Aorta (tissue), 5 donors: ENCODE measurements around the gene GRAPL. TPM values are rescaled to one million over a fixed set of nuclear protein-coding genes. Genes with fewer than 3 reads are reported as not detected.
"Not testable (repeated sequence)": the region's sequence is repeated elsewhere in the genome, so short reads cannot be mapped to it uniquely, and the experiment has no call there.

ENCODE experiments used
- ATAC-seq: fragments of 200-7000 bp; cut with Tn5 transposase; one replicate; pipeline ENCODE4 v1.9.1; 2022; ENCODE audit warnings: moderate library complexity; ENCODE audit not compliant: low FRiP score
- DNase-seq, 2 donors: peaks; one replicate each; pipeline ENCODE4 v3.0.0-alpha.2; 2020
- H3K27ac ChIP-seq, 2 donors: one replicate each; pipeline ENCODE4 v1.5.1; 2013; ENCODE audit warnings: low read length in 2 of 2, mild to moderate bottlenecking in 2 of 2, moderate library complexity in 2 of 2, control low read depth in 1 of 2, inconsistent platforms in 1 of 2, low read depth in 1 of 2
- H3K27me3 ChIP-seq, 2 donors: one replicate each; pipeline ENCODE4 v1.6.1; 2013; ENCODE audit warnings: control low read depth in 1 of 2, low read length in 1 of 2, mild to moderate bottlenecking in 1 of 2, moderate library complexity in 1 of 2; ENCODE audit not compliant: insufficient read depth in 2 of 2, control insufficient read depth in 1 of 2
- H3K36me3 ChIP-seq, 2 donors: one replicate each; pipeline ENCODE4 v1.6.1; 2013; ENCODE audit warnings: control low read depth in 1 of 2, low read length in 1 of 2, mild to moderate bottlenecking in 1 of 2; ENCODE audit not compliant: insufficient read depth in 2 of 2, control insufficient read depth in 1 of 2
- H3K4me1 ChIP-seq, 2 donors: one replicate each; pipeline ENCODE4 v1.6.1; 2013; ENCODE audit warnings: low read length in 2 of 2, control low read depth in 1 of 2, mild to moderate bottlenecking in 1 of 2, moderate library complexity in 1 of 2; ENCODE audit not compliant: insufficient read depth in 2 of 2, control insufficient read depth in 1 of 2
- H3K4me3 ChIP-seq, 2 donors: one replicate each; pipeline ENCODE4 v1.5.1; 2013; ENCODE audit warnings: low read length in 2 of 2, control low read depth in 1 of 2, mild to moderate bottlenecking in 1 of 2
- H3K9me3 ChIP-seq: one replicate; pipeline ENCODE4 v1.6.1; 2013; ENCODE audit warnings: mild to moderate bottlenecking, low read length; ENCODE audit not compliant: control insufficient read depth
- WGBS, 2 donors: extraction: QIAGEN DNeasy Blood & Tissue Kit; methylation state at CpG; one replicate each; pipeline ENCODE4 v1.1.7; 2013; 5-methylcytosine and 5-hydroxymethylcytosine counted together
- intact Hi-C, 2 donors: fragments of 100-400 bp; cut with DNase I; formaldehyde crosslinking; loops; one replicate each; pipeline versions ENCODE4 v1.14.2 to v1.15.0; 2022
- polyA plus RNA-seq, 2 donors: library from polyadenylated mRNA; stranded (reverse); fragments of 200-250 nt; gene quantifications; one replicate each; pipeline ENCODE4 v1.2.3, GENCODE V29; 2013
- total RNA-seq, 2 donors: library from RNA; stranded (reverse); fragmentation: NEBNext Ultra II Directional; extraction: Animal tissue kit (Norgen Biotek cat#: 25700); gene quantifications; one replicate each; pipeline ENCODE4 v1.2.1, GENCODE V29; 2021
- donor health status: healthy with polysubstance abuse.
- donor health status: Bipolar disorder and iron deficiency.
- donor health status: DM: no; HTN: no; CAD: no.
- donor health status: DM: no; HTN: no; CAD: no.
- donor health status: DM: yes; HTN: yes; CAD: no.

The GRAPL gene
- total and polyA plus RNA-seq, 4 donors, result 6.3 to 6.6 TPM; not detected in 2

DNA sequence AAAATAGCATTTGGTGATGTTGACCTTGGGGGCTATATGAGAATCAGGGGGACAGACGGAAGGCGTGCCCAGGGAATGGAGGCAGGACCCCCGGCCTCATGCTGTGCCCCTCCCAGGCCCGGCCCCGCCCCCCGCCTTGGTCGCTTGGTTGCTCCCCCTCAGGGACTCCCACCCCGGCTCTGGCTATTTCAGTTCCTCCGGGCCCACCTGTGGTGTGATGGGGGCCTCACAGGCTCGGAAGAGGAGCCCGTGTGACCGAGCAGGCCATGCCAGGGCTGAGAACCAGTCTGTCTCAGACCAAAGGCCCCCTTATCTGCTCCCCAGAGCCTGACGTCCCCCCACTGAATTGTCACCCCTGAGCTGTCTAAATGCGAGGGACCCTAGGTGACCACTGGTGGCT is 4.4 kb downstream of the GRAPL start:
- H3K9me3 ChIP-seq, ATAC-seq, intact Hi-C loops, H3K4me1 ChIP-seq, H3K27me3 ChIP-seq, H3K27ac ChIP-seq, H3K36me3 ChIP-seq, H3K4me3 ChIP-seq, DNase-seq: not testable (repeated sequence)
- no CpG with 5 or more reads among the region's 14 CpGs for WGBS, 2 donors

DNA sequence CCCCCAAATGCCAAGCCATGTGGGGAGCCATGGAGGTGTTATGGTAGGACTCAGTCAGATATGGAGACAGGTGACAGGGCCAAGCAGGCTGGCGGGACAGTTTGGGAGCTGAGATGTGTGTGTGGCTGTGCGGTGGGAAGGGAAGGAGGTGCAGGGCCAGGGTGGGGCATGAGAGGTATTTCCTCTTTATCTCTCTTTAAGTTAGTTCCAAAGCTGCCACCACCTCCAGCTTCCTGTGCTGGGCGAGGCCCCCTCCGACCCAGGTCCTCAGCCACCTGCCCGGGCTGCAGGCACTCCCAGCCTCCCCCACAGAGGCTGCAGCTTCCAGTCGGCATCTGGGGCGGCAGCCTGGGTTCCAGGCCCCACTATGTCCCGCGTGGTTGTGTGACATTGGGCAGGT is 6.4 kb downstream of the GRAPL start:
- H3K27me3 ChIP-seq, ATAC-seq, intact Hi-C loops, H3K4me1 ChIP-seq, H3K27ac ChIP-seq, H3K4me3 ChIP-seq, H3K9me3 ChIP-seq, H3K36me3 ChIP-seq, DNase-seq: not testable (repeated sequence)
- WGBS, 2 donors, result no CpG with 5 or more reads among the region's 9 CpGs

DNA sequence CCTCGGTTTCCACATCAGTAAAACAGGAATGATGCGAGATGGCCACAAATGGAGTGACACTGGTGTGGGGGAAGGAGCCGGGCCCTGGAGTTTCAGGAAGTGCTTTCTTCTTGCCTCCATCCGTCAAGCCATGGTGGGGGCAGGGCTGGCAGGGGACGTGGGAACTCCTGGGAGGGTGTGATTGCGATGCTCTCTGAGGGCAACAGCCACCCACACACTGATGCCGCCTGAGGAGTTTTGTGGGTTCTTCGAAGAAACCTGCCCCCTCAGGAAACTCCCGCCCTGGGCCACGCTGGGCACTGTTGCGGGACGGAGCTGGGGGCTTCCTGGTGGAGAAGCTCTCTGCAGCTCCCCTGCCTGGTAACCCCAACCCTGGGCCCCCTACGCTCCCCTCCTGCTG is 8.0 kb downstream of the GRAPL start:
- H3K27me3 ChIP-seq, H3K27ac ChIP-seq, H3K36me3 ChIP-seq, intact Hi-C loops, H3K4me3 ChIP-seq, DNase-seq, H3K9me3 ChIP-seq, ATAC-seq, H3K4me1 ChIP-seq: not testable (repeated sequence)
- no CpG with 5 or more reads among the region's 13 CpGs for WGBS, 2 donors

DNA sequence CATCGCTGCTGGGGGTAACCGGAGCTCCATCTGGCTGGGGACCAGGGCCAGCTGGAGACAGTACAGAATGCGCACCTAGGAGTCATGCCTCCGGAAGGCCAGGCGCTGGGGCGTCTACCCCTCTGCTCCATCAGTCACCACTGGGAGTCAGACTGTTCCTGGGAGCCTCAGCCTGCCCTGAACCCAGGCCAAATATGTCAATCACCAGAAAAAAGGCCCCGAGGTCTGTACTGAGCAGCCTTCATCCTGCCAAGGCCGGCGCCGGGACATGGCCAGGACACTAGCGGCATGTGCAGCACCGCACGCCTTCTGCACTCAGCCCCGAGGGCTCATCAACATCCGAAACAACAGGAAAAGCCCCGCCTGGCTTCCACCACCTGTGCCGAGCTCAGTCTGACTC is 8.7 kb downstream of the GRAPL start:
- H3K4me3 ChIP-seq, intact Hi-C loops, H3K27me3 ChIP-seq, H3K27ac ChIP-seq, H3K9me3 ChIP-seq, H3K36me3 ChIP-seq, DNase-seq, H3K4me1 ChIP-seq: not testable (repeated sequence)
- peak; percentile 59 for ATAC-seq
- no CpG with 5 or more reads among the region's 17 CpGs for WGBS, 2 donors

DNA sequence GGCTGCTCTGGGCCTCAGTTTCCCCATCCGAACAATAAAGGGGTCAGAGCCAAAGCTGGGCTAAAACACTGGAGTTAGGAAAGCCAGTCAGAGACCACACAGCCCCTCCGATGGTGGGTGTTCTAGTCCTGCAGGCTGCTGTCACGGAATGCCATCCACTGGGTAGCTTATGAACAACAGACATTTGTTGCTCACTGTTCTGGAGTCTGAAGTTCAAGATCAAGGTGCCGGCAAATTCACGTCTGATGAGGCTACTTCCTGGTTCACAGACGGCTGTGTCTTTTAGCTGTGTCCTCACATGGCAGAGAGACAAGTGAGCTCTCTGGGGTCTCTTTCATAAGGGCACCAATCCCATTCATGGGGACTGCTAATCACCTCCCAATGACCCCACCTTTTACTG is 9.2 kb downstream of the GRAPL start:
- H3K36me3 ChIP-seq, ATAC-seq, H3K4me1 ChIP-seq, H3K9me3 ChIP-seq, DNase-seq, intact Hi-C loops, H3K4me3 ChIP-seq, H3K27ac ChIP-seq, H3K27me3 ChIP-seq: not testable (repeated sequence)
- 40% methylated on average over 1 of the region's 6 CpGs; no CpG with 5 or more reads in 1 of the 2 donors for WGBS, 2 donors

DNA sequence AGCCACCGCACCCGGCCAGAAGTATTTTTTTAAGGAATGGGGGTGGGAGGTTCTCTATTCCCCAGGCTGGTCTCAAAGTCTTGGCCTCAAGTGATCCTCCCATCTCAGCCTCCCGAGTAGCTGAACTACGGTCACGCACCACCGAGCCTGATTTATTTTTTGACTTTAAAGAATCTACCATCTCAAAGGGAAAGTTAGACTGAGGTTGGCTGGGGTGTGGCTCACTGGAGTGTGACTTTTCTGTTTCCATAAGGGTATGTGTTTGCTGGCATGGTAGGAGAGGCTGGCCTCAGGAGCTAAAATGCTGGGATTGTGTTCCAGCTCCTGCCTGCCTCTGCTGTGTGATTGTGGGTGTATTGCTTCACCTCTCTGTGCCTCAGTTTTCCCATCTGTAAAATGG is 10.6 kb downstream of the GRAPL start:
- WGBS, 2 donors, result no CpG with 5 or more reads among the region's 6 CpGs
- DNase-seq, H3K4me3 ChIP-seq, ATAC-seq, intact Hi-C loops, H3K9me3 ChIP-seq, H3K36me3 ChIP-seq, H3K4me1 ChIP-seq, H3K27me3 ChIP-seq, H3K27ac ChIP-seq: not testable (repeated sequence)

DNA sequence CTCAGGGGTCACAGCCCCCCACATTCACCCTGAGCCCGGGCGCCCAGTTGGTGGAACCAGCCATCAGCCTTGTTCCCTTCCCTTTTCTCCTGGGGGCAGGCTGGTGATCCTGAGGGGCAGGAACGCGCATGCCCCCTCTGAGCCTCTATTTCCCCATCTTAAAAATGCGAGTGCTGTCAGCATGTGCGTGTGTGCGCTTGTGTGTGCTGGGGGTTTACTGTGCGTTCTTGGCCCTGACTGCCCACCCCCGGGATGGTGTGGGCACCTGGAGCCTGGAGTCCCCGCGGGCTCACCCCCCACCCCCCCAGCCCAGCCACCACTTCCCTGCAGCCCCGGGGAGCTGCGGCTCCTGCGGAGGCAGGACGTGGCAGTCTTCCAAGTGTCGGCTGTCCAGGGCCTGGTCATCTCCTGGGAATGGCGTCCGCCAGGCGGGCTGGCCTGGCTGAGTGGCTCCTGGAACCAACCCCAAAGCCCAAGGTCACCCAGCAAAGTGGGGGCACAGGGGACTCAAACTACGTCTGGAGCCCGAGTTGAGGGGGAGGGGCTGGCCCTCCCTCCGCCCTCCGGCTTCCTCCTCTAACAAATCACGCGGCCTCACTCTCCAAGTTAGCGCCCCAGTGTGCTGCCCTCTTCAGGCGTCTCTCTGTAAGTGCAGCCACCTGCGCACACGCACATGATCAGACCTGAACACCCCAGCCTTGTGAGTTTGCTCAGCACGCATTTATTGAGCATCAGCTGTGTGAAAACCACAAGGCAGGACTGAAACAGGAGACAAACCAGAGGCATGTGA is 14.2 kb downstream of the GRAPL start:
- H3K4me1 ChIP-seq, H3K27ac ChIP-seq, H3K4me3 ChIP-seq, H3K9me3 ChIP-seq, H3K27me3 ChIP-seq, intact Hi-C loops, H3K36me3 ChIP-seq: not testable (repeated sequence)
- ATAC-seq (peak; percentile 94), DNase-seq (peak; percentile 29 to 41)
- 0 to 1% methylated on average over 1 to 5 of the region's 30 CpGs for WGBS, 2 donors

DNA sequence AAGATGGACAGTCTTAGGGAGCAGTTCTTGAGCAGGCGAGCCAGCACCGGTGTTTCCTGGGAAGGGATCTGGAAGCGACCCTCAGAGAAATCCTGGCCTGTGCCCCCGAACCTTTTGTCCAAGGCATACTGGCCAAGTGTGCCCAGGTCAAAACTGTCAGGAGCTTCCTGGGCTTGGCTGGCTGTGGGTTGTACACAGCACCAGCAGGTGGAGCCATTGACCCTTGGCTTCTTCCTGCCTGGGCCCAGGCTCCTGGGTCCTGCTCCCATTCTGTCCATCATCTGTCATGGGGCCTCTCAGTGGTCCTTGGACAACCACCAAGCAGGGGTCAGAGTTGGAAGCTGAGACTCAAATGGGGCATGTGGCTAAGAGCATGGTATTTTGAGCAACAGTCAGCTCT is 15.0 kb downstream of the GRAPL start:
- ATAC-seq (peak; percentile 77), DNase-seq (peak; percentile 53 to 77)
- H3K27ac ChIP-seq, intact Hi-C loops, H3K9me3 ChIP-seq, H3K36me3 ChIP-seq, H3K27me3 ChIP-seq, H3K4me1 ChIP-seq, H3K4me3 ChIP-seq: not testable (repeated sequence)
- no CpG with 5 or more reads among the region's 4 CpGs for WGBS, 2 donors

DNA sequence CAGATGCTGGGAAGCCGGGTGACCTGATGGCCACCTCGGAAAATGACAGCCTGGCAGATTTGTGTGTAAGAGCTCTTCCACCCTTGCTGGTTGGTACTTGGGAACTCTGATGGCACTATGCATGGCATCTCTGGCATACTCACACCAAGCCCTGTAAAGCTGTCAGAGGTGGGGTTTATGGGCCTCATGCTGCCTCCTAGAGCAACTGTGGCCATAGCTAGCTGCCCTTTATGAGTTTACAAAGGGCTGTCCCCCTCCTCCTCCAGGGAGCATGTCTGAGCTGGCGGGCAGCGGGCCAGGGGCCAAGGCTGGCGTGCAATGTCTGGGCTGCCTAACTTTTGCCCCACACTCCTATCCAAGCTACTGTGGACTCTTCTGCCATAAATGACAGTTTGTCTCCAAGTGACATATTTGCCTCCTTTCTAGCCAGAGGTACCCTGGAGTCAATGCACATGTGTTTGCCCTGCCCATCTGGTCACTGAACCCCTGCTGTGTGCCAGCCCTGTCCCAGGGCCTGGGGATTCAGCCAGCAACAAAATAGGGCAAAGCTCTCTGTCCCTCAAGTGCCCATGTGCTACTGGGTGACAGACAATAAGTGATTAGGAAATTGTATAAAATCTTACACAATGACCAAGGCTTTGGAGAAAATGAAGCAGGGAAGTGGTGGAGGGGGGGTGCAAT is 15.8 kb downstream of the GRAPL start:
- H3K27me3 ChIP-seq, H3K9me3 ChIP-seq, ATAC-seq, intact Hi-C loops, H3K36me3 ChIP-seq, H3K27ac ChIP-seq, DNase-seq, H3K4me3 ChIP-seq, H3K4me1 ChIP-seq: not testable (repeated sequence)
- 79% methylated on average over 2 of the region's 5 CpGs; no CpG with 5 or more reads in 1 of the 2 donors for WGBS, 2 donors
